Measurements from ENCODE around the gene SLC2A1.

DNA sequence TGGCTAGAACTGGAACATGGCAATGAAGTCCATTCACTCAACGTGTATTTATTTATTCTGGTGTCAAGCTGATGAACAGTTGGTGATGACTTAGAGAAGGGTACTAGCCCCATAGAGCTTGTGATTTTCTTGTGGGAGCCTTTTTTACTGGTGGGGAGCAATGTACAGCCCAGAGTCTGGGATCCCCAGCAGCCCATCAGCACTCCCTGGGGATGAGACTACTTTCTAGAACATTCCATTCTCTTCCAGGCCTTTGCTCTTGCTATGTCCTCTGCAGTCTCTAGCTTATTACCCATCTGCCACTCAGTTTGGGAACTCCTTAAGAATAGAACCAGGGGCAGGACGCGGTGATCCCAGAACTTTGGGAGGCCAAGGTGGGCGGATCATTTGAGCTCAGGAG lies 11.6 kb downstream of the SLC2A1 start:
- TF ChIP-seq POLR2A (IDR thresholded peaks at IDR 0.05) (no peak), POLR2AphosphoS5 (IDR thresholded peaks at IDR 0.05) (no peak)
- TF ChIP-seq, protein P1, sequence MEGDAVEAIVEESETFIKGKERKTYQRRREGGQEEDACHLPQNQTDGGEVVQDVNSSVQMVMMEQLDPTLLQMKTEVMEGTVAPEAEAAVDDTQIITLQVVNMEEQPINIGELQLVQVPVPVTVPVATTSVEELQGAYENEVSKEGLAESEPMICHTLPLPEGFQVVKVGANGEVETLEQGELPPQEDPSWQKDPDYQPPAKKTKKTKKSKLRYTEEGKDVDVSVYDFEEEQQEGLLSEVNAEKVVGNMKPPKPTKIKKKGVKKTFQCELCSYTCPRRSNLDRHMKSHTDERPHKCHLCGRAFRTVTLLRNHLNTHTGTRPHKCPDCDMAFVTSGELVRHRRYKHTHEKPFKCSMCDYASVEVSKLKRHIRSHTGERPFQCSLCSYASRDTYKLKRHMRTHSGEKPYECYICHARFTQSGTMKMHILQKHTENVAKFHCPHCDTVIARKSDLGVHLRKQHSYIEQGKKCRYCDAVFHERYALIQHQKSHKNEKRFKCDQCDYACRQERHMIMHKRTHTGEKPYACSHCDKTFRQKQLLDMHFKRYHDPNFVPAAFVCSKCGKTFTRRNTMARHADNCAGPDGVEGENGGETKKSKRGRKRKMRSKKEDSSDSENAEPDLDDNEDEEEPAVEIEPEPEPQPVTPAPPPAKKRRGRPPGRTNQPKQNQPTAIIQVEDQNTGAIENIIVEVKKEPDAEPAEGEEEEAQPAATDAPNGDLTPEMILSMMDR (IDR thresholded peaks at IDR 0.05) = no peak
